Gastroesophageal sphincter (tissue), 3 donors: ENCODE results near the gene ANO10.

Source experiments
- CTCF ChIP-seq, 4 experiments: fragments of 200-600 bp in 2 of 4; fragments of 450-650 bp in 2 of 4; sonication (generic) in 1 of 4; IDR thresholded peaks; one replicate each; pipeline ENCODE4 v1.5.1; 2017 to 2019; ENCODE audit warnings: antibody characterized with exemption in 4 of 4, mild to moderate bottlenecking in 2 of 4, moderate library complexity in 2 of 4
- EP300 ChIP-seq: sonication (generic); formaldehyde crosslinking; IDR thresholded peaks from one replicate; pipeline ENCODE4 v1.6.1; 2017; ENCODE audit warnings: antibody characterized with exemption, mild to moderate bottlenecking
- POLR2AphosphoS5 ChIP-seq: sonication (generic); formaldehyde crosslinking; IDR thresholded peaks from one replicate; pipeline ENCODE4 v1.6.1; 2017; ENCODE audit warnings: antibody characterized with exemption

- no peak for TF ChIP-seq EP300
- TF ChIP-seq CTCF (IDR thresholded peaks at IDR 0.05): no peak
- TF ChIP-seq POLR2AphosphoS5: no peak
Observed at GRCh38 chr3:43364926-43365325, 256.9 kb downstream of the ANO10 start.
